Measurements from ENCODE around the gene HOXD1. TPM values are rescaled to one million over a fixed set of nuclear protein-coding genes. Genes with fewer than 3 reads are reported as not detected.
A peak's percentile ranks its signal among the peaks of the same experiment; 100 is the strongest.

HOXD1 gene
- total and polyA plus RNA-seq, 10 donors, result 0.49 to 4.5 (median 1.4) TPM

DNA sequence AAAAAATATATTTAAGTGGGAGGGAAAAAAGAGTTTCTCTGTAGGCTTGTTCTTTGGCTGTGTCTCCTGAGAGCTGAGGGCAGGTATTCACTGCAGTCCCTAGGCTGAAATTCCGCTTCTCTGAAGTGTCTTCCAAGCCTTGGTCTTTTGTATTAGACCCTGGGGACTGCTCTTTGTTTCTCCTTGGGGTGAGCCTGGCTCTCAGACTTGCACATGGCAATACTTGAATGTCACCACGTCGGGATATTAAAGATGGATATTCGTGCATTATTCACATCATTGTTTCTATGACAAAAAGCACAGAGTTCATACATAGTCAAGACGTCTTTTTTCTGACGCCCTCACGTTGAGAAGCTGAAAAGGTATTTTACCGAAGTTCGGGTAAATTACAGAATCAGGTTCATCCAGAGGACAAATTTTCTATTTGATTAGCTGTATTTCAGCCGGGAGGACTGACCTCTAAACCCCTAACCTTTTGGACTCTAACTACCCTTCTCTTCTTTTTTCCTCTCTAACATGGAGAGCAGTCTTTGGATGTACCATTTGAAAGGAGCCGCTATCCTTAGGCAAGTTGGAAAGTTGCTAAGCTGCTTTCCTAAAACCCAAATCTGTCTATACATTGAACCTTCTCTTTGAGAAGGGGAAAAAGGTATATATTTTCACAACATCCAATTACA is 33.8 kb upstream of the HOXD1 start:
- peaks cover 0 to 55% (median 18%) of the 10 kb centered on the region in 6 donors for H3K4me1 ChIP-seq
- H3K9me3 ChIP-seq, result no peaks in the 10 kb centered on the region
- no peak overlapping the region for H3K27ac ChIP-seq
- DNase-seq, result no peak
- no peak for TF ChIP-seq POLR2AphosphoS5 (IDR thresholded peaks at IDR 0.05)
- TF ChIP-seq, protein P1, sequence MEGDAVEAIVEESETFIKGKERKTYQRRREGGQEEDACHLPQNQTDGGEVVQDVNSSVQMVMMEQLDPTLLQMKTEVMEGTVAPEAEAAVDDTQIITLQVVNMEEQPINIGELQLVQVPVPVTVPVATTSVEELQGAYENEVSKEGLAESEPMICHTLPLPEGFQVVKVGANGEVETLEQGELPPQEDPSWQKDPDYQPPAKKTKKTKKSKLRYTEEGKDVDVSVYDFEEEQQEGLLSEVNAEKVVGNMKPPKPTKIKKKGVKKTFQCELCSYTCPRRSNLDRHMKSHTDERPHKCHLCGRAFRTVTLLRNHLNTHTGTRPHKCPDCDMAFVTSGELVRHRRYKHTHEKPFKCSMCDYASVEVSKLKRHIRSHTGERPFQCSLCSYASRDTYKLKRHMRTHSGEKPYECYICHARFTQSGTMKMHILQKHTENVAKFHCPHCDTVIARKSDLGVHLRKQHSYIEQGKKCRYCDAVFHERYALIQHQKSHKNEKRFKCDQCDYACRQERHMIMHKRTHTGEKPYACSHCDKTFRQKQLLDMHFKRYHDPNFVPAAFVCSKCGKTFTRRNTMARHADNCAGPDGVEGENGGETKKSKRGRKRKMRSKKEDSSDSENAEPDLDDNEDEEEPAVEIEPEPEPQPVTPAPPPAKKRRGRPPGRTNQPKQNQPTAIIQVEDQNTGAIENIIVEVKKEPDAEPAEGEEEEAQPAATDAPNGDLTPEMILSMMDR (IDR thresholded peaks at IDR 0.05 in 8 of 11, conservative IDR thresholded peaks at IDR 0.05 in 3 of 11), result no peak
- TF ChIP-seq POLR2A (IDR thresholded peaks at IDR 0.05), result no peak
- no peaks in the 10 kb centered on the region for H3K36me3 ChIP-seq
- no peak overlapping the region for H3K4me3 ChIP-seq
- peaks cover 3 to 100% (median 96%) of the 10 kb centered on the region in 7 donors for H3K27me3 ChIP-seq (replicated peaks in 1 of 7)
- whole genome bisulfite sequencing, 5 donors, result 49 to 51% (median 50%) methylated on average over 11 of the region's 11 CpGs
- intact Hi-C loops (cut with DNase I; ENCODE audit: low total_unique reads), result no loop called here

DNA sequence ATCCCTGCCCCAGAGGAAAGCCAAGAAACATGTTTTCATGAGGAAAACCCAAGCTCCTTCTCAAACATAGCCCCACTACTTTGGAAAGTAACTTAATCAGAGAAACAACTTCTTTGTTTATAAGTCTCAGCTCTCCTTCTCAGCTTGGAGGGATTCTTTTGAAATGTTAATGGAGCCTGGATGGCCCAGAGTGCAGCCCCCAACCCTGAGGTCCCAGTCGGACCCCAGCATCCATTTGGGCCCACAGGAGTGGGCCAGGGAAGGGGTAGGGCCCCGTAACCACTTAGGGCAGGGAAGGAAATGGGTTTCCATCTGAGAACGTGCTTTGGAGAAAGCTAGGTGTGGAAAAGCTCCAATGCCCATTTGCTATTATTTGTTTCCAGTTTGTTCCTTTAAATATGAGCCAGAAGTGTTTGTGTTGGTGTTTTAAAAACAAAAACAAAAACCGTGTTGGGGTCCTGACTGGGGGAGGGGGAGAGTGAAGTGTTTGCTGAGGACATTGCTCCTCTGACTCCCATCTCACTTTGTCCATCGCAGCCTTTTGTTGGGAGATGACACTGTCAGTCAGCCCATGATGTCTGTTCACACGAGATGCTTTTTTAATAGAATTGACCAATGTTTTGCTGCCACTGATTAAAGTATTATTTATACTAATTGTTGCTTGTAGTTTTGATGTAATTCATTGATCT is 33.0 kb upstream of the HOXD1 start:
- no peak for DNase-seq
- 23 to 29% (median 26%) methylated on average over 6 of the region's 6 CpGs for WGBS, 5 donors
- Histone ChIP-seq H3K4me1 (peaks cover 0 to 63% (median 18%) of the 10 kb centered on the region in 6 donors), H3K27ac (no peak overlapping the region), H3K36me3 (no peaks in the 10 kb centered on the region), H3K27me3 (replicated peaks in 1 of 7) (peaks cover 8 to 100% (median 96%) of the 10 kb centered on the region in 7 donors), H3K9me3 (no peaks in the 10 kb centered on the region), H3K4me3 (no peak overlapping the region)
- intact Hi-C loops (cut with DNase I; ENCODE audit: low total_unique reads), result no loop called here
- TF ChIP-seq POLR2A (IDR thresholded peaks at IDR 0.05) (no peak), POLR2AphosphoS5 (IDR thresholded peaks at IDR 0.05) (no peak)
- TF ChIP-seq, protein P1 (IDR thresholded peaks at IDR 0.05 in 8 of 11, conservative IDR thresholded peaks at IDR 0.05 in 3 of 11), result no peak

DNA sequence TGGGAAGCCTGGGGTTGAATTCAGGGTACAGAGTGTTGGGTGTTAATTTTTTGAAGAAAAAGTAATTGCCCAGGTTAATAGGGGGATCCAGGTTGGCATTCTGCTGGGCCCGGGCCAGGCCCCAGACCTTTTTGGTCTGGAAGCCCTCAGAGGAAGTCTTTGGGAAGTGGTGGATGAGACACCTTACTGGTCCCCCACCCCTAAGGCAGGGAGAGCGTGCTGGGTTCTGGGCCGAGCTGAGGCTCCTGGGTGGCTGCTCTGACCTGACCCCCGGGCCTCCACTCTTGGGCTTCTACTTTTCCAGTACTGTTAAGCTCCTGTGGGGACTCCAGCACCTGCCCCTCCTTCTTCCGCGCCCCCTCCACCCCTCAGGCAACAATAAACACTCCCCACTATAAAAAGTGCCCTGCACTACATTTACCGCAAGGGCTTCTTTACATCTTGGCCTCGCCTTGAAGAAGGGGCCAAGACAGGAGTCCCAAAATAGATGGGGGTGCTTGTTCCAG is 32.1 kb upstream of the HOXD1 start:
- Histone ChIP-seq H3K27ac (no peak overlapping the region), H3K9me3 (no peaks in the 10 kb centered on the region), H3K36me3 (no peaks in the 10 kb centered on the region), H3K27me3 (replicated peaks in 1 of 7) (peaks cover 12 to 100% (median 96%) of the 10 kb centered on the region in 7 donors), H3K4me3 (peak overlapping the region in 1 of 8 donors; percentile 60), H3K4me1 (peaks cover 0 to 67% (median 18%) of the 10 kb centered on the region in 6 donors)
- TF ChIP-seq, protein P1 (IDR thresholded peaks at IDR 0.05 in 8 of 11, conservative IDR thresholded peaks at IDR 0.05 in 3 of 11), result no peak
- TF ChIP-seq POLR2A (IDR thresholded peaks at IDR 0.05) (no peak), POLR2AphosphoS5 (IDR thresholded peaks at IDR 0.05) (no peak)
- intact Hi-C loops (cut with DNase I; ENCODE audit: low total_unique reads), result no loop called here
- DNase-seq, result no peak
- WGBS, 5 donors, result 38 to 53% (median 44%) methylated on average over 8 of the region's 8 CpGs
